ENCODE measurements around the gene AGAP2.

DNA sequence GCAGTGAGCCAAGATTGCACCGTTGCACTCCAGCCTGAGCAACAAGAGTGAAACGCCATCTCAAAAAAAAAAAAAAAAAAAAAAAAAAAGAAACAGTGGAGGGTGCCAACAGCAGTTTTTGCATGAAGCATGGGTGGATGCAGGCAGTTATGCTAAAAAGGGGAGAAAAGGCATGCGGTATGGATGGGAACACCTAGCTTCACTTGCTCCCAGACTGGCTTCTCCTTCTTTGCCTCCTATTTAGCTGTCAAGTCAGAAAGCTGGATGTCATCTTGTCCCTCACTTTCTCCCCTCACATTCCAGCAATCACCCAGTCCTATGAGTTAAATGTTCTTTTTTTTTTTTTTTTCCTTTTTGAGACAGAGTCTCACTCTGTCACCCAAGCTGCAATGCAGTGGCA is 36.5 kb upstream of the AGAP2 start:
- TF ChIP-seq, protein P1, sequence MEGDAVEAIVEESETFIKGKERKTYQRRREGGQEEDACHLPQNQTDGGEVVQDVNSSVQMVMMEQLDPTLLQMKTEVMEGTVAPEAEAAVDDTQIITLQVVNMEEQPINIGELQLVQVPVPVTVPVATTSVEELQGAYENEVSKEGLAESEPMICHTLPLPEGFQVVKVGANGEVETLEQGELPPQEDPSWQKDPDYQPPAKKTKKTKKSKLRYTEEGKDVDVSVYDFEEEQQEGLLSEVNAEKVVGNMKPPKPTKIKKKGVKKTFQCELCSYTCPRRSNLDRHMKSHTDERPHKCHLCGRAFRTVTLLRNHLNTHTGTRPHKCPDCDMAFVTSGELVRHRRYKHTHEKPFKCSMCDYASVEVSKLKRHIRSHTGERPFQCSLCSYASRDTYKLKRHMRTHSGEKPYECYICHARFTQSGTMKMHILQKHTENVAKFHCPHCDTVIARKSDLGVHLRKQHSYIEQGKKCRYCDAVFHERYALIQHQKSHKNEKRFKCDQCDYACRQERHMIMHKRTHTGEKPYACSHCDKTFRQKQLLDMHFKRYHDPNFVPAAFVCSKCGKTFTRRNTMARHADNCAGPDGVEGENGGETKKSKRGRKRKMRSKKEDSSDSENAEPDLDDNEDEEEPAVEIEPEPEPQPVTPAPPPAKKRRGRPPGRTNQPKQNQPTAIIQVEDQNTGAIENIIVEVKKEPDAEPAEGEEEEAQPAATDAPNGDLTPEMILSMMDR (IDR thresholded peaks at IDR 0.05), result no peak
- TF ChIP-seq EZH2 (IDR thresholded peaks at IDR 0.05) (no peak), EZH2phosphoT487 (IDR thresholded peaks at IDR 0.05) (no peak)

All from neural progenitor cell (in vitro differentiated cells).